Astrocyte of the spinal cord (primary cell): Measurements from ENCODE around the gene HHIP.

Source experiments
- DNase-seq: peaks from one replicate; pipeline ENCODE4 v3.0.0; 2011; ENCODE audit warnings: low read depth, low spot score
- H3K4me3 ChIP-seq: 2 replicates; pipeline ENCODE4 v1.5.1; 2011; ENCODE audit warnings: low read depth, mild to moderate bottlenecking, low read length, moderate library complexity
- in situ Hi-C: cut with HindIII; loops from 2 replicates; pipeline ENCODE4 v1.10.0; 2017; ENCODE audit warnings: low sequenced_read_pairs
- TF ChIP-seq, protein P1 (sequence below): IDR thresholded peaks from 2 replicates; pipeline ENCODE4 v1.5.1; 2012; ENCODE audit warnings: low read depth, mild to moderate bottlenecking, low read length, inconsistent platforms

Gene HHIP

DNA sequence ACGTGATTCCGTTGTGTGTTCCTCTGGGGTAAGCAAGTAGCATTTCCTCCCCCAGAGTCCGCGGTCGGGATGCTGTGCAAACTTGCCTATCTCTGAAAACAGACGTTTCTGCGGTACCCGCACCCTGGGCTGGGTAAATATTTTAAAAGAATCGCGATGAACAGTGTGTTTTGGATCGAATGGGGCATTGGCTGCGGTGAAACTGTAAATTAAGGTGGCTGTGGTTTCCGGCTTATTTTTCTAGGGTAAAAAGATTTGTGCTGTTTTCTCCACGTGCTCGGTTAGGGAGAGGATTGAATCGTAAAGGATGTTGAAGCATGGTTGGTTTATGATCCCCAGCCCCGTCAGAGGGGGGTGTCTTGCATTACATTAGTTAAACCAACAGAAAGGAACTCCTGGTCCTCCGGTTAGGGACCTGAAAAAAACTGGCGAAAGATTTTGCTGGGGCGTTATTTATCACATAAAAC is 1.2 kb downstream of the HHIP start:
- TF ChIP-seq, protein P1, sequence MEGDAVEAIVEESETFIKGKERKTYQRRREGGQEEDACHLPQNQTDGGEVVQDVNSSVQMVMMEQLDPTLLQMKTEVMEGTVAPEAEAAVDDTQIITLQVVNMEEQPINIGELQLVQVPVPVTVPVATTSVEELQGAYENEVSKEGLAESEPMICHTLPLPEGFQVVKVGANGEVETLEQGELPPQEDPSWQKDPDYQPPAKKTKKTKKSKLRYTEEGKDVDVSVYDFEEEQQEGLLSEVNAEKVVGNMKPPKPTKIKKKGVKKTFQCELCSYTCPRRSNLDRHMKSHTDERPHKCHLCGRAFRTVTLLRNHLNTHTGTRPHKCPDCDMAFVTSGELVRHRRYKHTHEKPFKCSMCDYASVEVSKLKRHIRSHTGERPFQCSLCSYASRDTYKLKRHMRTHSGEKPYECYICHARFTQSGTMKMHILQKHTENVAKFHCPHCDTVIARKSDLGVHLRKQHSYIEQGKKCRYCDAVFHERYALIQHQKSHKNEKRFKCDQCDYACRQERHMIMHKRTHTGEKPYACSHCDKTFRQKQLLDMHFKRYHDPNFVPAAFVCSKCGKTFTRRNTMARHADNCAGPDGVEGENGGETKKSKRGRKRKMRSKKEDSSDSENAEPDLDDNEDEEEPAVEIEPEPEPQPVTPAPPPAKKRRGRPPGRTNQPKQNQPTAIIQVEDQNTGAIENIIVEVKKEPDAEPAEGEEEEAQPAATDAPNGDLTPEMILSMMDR: no peak
- in situ Hi-C loops: no loop called here
- H3K4me3 ChIP-seq: peak overlapping the region; percentile 87
- DNase-seq: peak; percentile 75

DNA sequence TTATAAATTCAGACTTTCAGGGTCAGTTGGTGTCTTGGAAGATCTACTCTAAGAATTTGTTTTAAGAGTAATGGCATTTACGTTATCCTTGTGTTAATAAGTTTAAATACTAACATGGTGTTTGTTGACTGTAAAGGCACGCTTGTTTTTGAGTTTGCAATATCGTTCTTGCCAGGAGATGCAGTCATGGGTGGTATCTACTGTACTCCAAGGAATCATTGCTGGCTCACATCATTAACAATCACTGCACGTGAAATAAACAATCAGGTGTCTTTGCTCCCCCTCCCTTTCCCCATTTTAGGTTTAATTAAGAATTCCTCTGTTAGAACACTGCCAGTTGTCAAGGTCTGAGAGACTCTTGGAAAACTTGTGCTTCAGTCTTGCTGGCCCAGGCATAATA is 1.6 kb downstream of the HHIP start:
- H3K4me3 ChIP-seq: peak overlapping the region; percentile 87
- DNase-seq: peak; percentile 27
- TF ChIP-seq, protein P1: no peak
- in situ Hi-C loops: no loop called here

GRCh38 chr4:144648042-144648441 is 2.1 kb downstream of the HHIP start:
- peak; percentile 23 for DNase-seq
- in situ Hi-C loops: no loop called here
- peak overlapping the region; percentile 87 for H3K4me3 ChIP-seq
- TF ChIP-seq, protein P1: no peak

DNA sequence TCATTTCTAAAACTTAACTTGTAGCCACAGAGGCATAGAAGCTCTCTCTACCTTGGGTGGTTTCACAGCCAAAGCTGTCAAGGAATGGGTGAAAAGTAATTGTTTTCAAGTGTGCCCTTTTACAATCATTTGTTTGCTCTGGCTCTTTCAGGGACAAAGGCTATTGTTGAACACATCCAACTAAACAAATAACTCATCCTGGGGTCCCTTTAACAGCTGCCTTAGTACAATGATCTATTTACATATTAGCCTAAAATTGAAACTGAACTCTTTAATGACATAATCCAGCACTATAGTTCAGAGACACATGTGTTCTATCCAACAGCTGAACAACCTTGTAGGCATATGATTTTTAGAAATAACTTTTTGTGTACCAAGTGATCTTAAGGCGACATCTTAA is 3.7 kb downstream of the HHIP start:
- peak; percentile 27 for DNase-seq
- TF ChIP-seq, protein P1: no peak
- H3K4me3 ChIP-seq: peak overlapping the region; percentile 2
- in situ Hi-C loops: no loop called here

DNA sequence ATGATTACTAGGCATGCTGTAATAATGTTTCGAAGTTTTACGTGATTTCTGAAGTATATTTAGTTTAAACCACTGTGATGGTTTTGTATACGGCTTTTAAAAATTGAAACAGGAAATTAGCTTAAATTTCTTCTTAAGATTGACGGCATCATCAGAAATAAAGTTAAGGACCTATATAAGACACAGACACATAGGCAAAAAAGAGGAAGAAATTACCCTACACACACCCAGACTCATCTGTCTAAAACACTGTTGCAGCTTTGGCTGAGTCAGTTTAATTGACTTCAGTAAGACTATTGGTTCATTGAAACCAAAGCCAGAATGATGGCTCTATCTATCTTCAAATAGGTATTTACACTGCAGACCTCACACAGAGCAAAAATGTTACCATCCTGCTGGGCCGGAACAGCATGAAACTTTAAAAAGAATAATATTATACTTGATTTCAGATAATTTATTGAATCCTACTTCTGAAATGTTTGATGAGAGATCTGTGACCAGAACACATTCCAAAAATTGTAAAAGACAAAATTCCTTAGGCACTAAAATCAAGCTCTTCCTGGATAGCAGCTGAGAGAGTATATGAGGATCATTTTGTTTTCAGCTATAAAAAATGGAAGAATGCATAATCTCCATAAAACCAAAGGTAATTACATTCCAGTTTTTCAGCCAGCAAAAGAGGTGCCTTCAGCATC is 4.5 kb downstream of the HHIP start:
- in situ Hi-C loops: no loop called here
- H3K4me3 ChIP-seq: no peak overlapping the region

GRCh38 chr4:144653781-144654545 is 8.0 kb downstream of the HHIP start:
- TF ChIP-seq, protein P1: no peak
- DNase-seq: no peak
- H3K4me3 ChIP-seq: no peak overlapping the region
- in situ Hi-C loops: no loop called here

More for the DNA sequence above, 4.5 kb downstream of the HHIP start:
- DNase-seq: peak; percentile 41
- TF ChIP-seq, protein P1: no peak
